A549 (cell line): ENCODE results near the gene SMG9.

Experiments
- CTCF ChIP-seq: fragments of >200 bp; sonication (Bioruptor Twin); formaldehyde crosslinking; IDR thresholded peaks from 3 replicates; pipeline ENCODE4 v1.5.1; 2016
- POLR2A ChIP-seq: IDR thresholded peaks from 2 replicates; pipeline ENCODE4 v1.6.1; 2012; ENCODE audit warnings: mild to moderate bottlenecking, low read length

- TF ChIP-seq CTCF (no peak), POLR2A (no peak)
These were observed 22.5 kb upstream of the SMG9 start for GRCh38 chr19:43777163-43777695.
